Coronary artery (tissue), 2 donors: Measurements from ENCODE around the gene MRPS14.
"Not testable (repeated sequence)": the region's sequence is repeated elsewhere in the genome, so short reads cannot be mapped to it uniquely, and the experiment has no call there.

Experiments used
- DNase-seq: peaks from one replicate; pipeline ENCODE4 v3.0.0-alpha.2; 2017; ENCODE audit warnings: low spot score
- H3K27ac ChIP-seq, 2 donors: fragments of 200-600 bp; sonication (generic); one replicate each; pipeline ENCODE4 v1.5.1; 2016 to 2019
- H3K4me3 ChIP-seq: fragments of 200-600 bp; sonication (generic); 2 replicates; pipeline ENCODE4 v1.5.1; 2016; ENCODE audit warnings: mild to moderate bottlenecking, moderate library complexity
- TF ChIP-seq, protein P1 (sequence below): fragments of 200-600 bp; sonication (generic); IDR thresholded peaks from one replicate; pipeline ENCODE4 v1.5.1; 2019; ENCODE audit warnings: antibody characterized with exemption

The MRPS14 gene

DNA sequence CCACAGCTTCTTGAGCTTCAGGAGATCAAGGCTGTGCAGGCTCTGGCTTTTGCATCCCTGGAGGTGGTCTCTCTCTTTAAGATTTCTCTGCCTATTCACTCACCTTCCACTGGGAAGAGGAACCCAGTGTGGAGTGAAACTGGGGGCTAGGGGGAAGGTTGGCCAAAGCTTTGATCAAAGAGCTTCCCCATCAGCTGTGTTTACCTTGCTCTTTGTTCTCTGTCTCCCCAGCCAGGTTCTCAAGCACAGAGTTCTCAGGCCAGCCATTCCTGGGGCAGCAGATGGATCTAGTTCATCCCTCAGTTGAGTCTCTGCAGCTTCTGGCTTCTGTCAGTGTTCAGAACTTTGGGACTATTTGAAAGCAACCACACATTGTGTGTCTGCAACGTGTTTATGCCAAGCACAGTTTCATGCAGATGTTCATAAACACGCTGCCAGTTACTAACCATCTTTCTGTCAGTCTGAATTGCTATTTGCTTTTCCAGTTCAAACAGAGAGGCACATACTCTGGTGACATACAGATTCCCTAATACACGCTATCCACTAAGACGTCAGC, 17.2 kb upstream of the MRPS14 start:
- Histone ChIP-seq H3K27ac (no peak overlapping the region), H3K4me3 (no peak overlapping the region)
- no peak for DNase-seq
- TF ChIP-seq, protein P1, sequence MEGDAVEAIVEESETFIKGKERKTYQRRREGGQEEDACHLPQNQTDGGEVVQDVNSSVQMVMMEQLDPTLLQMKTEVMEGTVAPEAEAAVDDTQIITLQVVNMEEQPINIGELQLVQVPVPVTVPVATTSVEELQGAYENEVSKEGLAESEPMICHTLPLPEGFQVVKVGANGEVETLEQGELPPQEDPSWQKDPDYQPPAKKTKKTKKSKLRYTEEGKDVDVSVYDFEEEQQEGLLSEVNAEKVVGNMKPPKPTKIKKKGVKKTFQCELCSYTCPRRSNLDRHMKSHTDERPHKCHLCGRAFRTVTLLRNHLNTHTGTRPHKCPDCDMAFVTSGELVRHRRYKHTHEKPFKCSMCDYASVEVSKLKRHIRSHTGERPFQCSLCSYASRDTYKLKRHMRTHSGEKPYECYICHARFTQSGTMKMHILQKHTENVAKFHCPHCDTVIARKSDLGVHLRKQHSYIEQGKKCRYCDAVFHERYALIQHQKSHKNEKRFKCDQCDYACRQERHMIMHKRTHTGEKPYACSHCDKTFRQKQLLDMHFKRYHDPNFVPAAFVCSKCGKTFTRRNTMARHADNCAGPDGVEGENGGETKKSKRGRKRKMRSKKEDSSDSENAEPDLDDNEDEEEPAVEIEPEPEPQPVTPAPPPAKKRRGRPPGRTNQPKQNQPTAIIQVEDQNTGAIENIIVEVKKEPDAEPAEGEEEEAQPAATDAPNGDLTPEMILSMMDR: no peak

DNA sequence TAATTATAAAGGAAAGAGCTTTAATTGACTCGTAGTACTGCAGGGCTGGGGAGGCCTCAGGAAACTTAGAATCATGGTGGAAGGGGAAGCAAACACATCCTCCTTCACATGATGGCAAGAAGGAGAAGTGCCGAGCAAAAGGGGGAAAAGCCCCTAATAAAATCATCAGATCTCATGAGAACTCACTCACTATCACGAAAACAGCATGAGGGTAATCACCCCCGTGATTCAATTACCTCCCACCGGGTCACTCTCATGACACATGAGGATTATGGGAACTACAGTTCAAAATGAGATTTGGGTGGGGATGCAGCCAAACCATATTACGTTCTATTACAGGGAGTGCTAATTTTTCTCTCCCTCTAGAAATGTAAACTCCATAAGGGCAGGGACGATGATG, 14.2 kb upstream of the MRPS14 start:
- no peak overlapping the region for H3K27ac ChIP-seq
- TF ChIP-seq, protein P1: no peak
- no peak overlapping the region for H3K4me3 ChIP-seq
- DNase-seq: no peak

DNA sequence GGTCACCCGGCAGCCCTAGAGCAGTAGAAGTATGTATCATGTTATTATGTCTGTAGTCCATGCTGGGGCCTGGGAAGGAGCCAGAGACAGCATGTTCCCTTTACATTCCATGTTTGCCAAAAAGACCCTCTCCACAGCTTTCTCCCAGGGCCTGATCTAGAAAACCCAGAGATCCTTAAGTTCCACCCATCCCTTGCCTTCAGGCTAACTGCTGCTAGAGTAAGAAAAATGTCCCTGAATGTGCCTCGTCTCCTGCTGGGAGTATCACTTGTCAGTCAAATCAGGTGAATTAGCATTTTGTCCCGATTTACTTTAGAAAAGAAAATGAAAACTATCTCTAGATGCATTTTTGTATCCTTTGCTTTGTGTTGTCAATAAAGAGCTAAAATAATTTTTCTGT, 13.3 kb upstream of the MRPS14 start:
- Histone ChIP-seq H3K4me3 (no peak overlapping the region), H3K27ac (no peak overlapping the region)
- TF ChIP-seq, protein P1: no peak
- DNase-seq: no peak

DNA sequence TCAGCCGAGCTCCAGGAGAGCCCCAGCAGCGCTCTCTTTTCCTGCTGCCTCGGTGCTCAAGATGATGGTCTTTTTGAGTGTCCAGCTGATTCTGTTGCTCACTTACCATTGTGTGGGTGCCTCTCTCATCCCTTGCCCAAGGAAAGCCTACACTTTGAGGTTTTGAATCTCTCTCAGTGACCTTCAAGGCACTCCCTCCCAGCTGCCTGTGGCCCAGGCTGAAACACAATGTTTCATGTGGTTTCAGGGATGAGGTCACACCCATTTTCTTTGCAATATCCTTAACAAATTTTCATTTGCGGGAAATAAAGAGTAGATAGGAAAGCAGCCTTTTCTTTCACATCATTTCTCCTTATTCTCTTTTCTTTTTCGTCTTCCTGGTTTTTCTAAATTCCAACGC, 12.6 kb upstream of the MRPS14 start:
- TF ChIP-seq, protein P1: no peak
- Histone ChIP-seq H3K4me3 (no peak overlapping the region), H3K27ac (no peak overlapping the region)
- DNase-seq: no peak

DNA sequence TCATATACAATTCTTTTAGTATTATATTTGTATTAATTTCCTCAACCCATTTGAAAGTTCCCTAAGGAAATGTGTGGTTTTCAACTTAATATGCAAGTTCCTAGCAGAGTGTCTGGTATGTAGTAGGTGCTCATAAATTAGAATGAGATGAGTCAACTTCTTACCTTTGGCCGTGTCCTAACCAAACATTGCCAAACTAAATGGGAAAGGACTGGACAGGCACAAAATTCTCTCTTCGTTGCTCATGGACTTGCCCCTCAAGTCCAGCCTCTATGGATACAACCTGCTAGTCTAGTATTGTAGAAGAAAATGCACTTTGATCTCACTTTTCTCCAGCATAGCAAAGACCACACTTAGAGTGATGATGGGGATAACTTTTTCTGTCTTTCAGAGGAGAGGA, 11.6 kb upstream of the MRPS14 start:
- no peak overlapping the region for H3K27ac ChIP-seq
- TF ChIP-seq, protein P1: no peak
- no peak overlapping the region for H3K4me3 ChIP-seq
- no peak for DNase-seq

DNA sequence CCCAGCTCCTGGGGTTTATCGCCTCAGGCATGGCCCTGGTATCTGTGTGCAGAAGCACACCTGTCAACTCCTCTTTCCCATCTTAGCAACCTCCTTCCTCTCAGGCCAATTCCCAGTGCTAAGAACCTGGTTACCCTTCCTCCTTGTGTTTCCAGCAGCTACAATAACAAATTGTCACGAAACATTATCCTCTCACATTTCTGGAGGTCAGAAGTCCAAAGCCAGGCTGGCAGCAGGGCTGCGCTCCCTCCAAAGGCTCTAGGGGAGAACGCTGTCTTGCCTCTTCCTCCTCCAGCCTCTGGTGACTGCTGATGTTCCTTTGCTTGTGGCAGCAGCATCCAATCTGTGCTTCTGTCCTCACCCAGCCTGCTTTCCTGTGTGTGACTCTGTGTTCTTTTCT, 10.7 kb upstream of the MRPS14 start:
- TF ChIP-seq, protein P1: no peak
- DNase-seq: no peak
- Histone ChIP-seq H3K27ac (no peak overlapping the region), H3K4me3 (no peak overlapping the region)

DNA sequence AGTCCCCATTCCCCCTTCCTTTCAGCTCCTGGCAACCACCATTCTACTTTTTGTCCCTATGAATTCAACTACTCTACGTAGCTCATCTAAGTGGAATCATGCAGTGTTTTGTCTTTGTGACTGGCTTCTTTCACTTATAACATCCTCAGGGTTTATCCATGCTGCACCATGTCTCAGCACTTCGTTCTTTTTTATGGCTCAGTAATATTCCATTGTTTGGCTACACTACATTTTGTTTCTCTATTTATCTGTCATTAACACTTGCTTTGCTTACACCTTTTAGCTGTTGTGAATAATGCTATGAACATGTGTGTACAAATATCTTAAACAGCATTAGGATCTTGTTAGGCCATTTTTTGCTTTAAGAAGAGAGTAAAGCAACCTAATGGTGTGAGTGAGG, 1.5 kb upstream of the MRPS14 start:
- TF ChIP-seq, protein P1: no peak
- DNase-seq: no peak
- Histone ChIP-seq H3K27ac (no peak overlapping the region), H3K4me3 (no peak overlapping the region)

DNA sequence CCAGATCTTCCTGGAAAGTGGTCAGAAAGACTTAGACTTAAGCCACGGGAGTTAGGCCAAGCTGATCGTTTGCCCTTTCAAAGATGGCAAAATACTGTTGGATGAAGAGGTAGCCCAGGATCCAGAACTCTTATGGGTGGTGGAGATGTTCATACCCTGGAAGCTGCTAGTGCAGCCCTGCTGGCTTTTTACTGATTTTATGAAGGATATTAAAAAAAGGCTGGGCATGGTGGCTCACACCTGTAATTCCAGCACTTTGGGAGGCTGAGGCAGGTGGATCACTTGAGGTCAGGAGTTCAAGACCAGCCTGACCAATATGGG, 657 bp upstream of the MRPS14 start:
- peak overlapping the region; percentile 96 for H3K4me3 ChIP-seq
- H3K27ac ChIP-seq: peak overlapping the region; percentile 70 to 89
- DNase-seq: not testable (repeated sequence)
